Stimulated activated CD4-positive, alpha-beta T cell treated with anti-CD3 and anti-CD28 coated beads, TNF-alpha, amount 100 ng/mL, for 24 hours (primary cell): ENCODE data around the gene N4BP2.
A peak's percentile ranks its signal among the peaks of the same experiment; 100 is the strongest.
"Not testable (repeated sequence)": the region's sequence is repeated elsewhere in the genome, so short reads cannot be mapped to it uniquely, and the experiment has no call there.

Experiments
- DNase-seq, 3 experiments: peaks; one replicate each; pipeline ENCODE4 v3.0.0-alpha.2; 2020; ENCODE audit warnings: low read depth in 3 of 3

N4BP2 gene

DNA sequence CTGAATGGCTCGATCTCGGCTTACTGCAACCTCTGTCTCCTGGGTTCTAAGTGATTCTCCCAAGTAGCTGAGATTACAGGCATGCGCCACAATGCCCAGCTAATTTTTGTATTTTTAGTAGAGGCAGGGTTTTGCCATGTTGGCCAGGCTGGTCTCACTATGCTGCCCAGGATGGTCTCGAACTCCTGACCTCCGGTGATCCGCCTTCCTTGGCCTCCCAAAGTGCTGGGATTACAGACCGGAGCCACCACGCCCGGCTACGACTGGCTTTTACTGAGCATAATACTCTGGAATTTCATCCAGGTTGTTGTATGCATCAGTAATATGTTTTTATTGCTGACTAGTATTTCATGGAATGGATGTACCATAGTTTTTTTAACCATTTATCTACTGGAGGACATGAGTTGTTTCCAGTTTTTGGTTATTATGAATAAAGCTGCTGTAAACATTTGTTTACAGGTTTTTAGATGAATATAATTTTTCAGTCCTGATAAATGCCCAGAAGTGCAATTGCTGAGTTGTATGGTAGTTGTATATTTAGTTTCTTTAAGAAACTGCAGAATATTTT, 31.2 kb downstream of the N4BP2 start:
- no peak for DNase-seq

DNA sequence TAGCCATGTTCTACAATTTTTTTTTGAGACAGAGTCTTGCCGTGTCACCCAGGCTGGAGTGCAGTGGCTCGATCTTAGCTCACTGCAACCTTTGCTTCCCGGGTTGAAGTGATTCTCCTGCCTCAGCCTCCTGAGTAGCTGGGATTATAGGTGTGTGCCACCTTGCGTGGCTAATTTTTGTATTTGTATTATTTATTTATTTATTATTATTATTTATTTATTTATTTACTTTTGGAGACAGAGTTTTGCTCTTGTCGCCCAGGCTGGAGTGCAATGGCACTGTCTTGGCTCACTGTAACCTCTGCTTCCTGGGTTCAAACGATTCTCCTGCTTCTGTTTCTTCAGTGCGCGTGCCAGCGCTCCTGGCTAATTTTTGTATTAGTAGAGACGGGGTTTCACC, 36.8 kb downstream of the N4BP2 start:
- not testable (repeated sequence) for DNase-seq

DNA sequence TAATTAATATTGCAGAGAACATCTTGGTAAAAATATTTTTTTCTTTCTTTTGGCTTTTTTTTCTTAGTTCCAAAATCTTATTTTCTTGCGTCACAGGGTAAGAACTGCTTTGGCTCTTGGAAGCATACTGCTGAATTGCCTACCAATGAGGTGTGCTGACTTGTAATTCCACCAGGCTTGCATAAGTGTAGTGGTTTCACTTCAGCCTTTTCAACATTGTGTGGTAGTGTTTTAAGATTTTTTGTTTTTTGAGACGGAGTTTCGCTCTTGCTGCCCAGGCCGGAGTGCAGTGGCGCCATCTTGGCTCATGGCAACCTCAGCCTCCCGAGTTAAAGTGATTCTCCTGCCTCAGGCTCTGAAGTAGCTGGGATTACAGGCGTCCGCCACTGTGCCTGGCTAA, 42.4 kb downstream of the N4BP2 start:
- DNase-seq: no peak

DNA sequence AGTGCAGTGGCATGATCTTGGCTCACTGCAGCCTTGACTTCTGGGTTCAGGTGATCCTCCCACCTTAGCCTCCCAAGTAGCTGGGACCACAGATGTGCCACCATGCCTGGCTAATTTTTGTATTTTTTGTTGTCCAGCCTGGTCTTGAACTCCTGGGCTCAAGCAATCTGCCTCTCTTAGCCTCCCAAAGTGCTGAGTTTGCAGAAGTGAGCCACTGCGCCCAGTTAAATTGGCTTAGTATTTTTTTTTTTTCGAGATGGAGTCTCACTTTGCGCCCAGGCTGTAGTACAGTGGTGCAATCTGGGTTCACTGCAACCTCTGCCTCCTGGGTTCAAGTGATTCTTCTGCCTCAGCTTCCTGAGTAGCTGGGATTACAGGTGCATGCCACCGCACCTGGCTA, 50.5 kb downstream of the N4BP2 start:
- DNase-seq: not testable (repeated sequence)

DNA sequence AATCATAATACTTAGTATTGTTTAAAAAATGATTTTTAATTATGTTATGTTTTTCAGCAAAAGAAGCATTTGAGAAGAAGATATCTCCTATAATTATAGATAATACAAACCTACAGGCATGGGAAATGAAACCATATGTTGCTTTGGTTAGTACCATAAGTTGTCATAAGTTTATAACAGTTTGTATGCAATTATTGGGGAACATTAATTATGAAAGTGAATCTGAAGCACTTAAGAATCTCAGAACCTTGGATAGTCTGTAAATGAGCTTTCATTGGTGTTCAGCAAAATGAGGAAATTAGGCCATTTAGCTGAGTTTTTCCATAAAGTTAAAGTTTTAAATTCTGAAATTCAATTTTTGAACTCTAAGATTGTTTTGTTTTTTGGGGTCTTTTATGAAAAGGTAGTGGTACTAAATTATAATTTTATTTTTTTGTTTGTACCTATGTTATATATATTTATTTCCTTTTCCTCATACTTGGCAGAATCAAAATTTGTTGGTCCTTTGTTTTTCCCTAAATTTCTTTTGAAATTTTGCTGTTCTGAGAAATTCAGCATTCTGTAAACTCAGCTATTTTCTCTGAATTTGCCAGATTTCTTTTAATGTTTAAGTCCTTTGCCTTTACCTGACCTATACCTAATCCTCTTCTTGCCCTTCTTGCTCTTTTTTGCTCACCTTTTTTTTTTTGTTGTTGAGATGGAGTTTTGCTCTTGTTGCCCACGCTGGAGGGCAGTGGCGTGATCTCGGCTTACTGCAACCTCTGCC, 55.6 kb downstream of the N4BP2 start:
- DNase-seq: no peak

DNA sequence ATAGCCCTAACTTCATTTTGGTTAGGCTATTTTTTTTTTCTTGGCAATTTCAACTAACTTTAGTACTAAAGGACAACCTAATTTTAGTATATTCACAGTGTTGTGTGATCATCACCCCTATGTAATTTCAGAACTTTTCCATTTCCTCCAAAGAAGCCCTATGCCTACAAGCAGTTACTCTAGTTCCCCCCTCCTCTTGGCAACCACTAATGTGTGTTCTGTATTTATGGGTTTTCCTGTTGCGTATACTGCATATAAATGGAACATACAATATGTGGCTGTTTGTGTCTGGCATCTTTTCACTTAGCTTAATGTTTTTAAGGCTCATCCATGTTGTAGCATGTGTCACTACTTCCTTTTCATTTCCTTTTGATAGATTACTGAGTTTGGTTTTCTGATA, 57.6 kb downstream of the N4BP2 start:
- no peak for DNase-seq

DNA sequence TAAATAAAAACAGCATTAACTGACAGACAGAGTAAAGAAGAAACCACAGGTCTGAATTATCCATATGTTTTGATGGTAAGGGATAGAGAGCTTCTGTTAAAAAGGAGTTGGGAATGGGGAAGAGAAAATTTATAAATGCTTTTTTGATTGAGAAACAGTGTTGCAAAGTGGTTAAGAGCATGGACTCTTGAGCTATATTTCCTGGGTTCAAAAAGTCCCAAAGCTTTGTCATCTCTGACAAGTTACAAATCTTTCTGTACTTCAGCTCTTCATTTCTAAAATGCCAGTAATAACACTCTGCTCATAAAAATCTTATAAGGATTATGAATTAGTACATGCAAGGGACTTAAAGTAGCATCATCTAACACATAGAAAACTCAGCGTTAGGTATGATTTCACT, 62.2 kb downstream of the N4BP2 start:
- no peak for DNase-seq

DNA sequence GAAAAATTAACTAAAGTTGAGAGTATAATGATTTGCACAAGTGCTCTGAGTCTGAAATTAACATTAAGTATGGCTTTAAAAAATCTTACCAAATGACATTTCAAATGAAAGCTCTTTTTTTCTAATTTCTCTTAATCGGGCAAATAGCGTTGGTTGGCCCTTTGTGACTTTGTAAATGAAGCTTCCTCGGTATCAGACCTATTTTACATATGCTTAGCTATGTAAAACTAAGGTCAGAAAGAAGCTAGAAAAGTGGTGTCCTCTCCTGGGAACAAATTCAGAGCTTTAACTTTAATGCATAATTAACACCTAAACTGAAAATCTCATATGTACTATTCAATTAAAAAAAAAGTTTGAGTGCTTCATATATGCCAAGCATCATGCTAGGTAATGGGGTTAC, 62.7 kb downstream of the N4BP2 start:
- DNase-seq: no peak

DNA sequence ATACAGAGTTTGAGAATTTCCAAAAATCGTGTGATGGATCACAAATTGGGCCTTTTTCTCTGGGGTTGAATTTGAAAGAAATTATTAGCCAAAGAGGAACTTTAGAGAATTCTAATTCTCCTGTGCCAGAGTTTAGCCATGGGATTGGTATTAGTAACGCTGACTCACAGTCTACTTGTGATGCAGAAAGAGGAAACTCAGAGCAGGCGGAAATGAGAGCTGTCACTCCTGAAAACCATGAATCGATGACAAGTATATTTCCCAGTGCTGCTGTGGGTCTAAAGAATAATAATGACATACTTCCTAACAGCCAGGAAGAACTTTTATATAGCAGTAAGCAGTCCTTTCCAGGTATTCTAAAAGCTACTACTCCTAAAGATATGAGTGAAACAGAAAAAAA, 64.9 kb downstream of the N4BP2 start:
- DNase-seq: peak in 1 of 3 experiments; percentile 9

DNA sequence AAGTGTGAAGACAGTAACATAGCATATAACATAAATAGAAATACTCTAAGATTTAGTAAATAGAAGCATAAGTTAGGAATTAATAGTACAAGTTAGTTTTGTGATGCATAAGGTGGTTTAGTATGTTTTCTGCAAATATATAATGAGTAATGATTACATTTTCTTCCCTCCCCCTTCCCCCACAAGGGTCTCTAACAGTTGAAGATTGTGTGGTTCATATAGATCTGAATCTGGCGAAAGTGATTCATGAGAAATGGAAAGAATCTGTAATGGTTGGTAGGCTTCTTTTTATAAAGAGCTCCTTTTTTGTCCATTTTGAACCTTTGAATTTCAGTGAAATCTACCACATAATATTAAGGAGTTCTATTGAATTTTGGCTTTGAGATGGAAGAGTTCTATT, 66.3 kb downstream of the N4BP2 start:
- no peak for DNase-seq

DNA sequence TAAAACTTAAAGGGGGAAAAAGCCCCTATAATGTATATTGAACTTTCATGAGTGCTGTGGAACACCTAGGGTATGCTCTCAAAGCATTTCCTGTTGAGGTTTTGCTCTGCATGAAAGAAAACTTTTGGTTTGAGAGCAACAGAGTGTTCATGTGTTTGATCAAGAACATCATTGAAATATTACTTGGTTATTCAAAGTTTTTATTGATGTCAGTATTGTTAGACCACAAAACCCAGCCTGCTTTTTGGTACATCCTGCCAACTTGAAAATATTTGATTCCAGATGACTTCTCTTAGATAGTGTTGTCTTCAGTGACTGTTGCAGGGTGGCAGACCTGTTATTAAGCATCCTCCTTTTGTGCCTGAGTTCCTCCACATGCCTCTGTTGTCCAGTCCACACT, 68.0 kb downstream of the N4BP2 start:
- DNase-seq: no peak

DNA sequence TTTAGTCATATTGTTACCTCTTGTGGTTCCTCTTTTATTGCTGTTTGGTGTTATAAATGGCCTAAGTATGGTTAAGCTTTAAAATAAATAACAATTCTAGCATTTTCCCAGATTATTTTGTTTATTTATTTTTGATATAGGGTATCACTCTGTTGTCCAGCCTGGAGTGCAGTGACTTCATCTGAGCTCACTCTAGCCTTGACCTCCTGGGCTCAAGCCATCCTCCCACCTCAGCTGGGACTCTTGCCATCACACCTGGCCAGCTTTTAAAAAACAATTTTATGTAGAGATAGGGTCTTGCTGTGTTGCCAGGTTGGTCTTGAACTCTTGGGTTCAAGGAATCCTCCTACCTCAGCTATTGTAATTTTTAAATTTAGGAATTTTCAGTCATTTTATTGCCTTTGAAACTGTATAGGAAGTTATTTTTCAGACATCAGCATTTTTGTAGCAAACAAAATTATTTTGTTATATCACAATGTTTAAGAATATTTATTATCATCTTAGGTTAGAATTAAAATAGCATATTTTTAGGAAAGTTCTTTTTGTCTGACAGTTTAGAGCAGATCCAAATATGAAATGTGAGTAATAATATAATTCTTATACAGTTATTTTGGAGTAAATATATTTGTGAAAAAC, 73.9 kb downstream of the N4BP2 start:
- no peak for DNase-seq

DNA sequence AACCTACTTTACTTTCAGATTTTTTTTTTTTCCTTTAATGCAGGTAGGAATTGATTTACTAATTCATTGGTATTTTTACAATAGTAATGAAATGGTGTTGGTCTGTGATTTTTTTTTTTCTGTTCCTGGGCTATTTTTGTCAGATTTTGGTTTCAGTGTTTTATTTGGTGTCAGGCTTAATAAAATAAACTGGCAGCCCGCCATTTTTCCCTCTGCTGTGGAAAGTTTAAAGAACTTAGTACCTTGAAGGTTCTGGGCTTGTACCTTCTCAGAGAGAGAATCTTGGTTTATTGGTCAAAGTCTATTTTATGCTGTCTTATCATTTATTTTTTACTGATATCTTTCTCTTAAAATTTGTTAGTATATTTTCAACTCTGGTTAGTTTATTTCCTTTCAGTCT, 76.2 kb downstream of the N4BP2 start:
- no peak for DNase-seq

DNA sequence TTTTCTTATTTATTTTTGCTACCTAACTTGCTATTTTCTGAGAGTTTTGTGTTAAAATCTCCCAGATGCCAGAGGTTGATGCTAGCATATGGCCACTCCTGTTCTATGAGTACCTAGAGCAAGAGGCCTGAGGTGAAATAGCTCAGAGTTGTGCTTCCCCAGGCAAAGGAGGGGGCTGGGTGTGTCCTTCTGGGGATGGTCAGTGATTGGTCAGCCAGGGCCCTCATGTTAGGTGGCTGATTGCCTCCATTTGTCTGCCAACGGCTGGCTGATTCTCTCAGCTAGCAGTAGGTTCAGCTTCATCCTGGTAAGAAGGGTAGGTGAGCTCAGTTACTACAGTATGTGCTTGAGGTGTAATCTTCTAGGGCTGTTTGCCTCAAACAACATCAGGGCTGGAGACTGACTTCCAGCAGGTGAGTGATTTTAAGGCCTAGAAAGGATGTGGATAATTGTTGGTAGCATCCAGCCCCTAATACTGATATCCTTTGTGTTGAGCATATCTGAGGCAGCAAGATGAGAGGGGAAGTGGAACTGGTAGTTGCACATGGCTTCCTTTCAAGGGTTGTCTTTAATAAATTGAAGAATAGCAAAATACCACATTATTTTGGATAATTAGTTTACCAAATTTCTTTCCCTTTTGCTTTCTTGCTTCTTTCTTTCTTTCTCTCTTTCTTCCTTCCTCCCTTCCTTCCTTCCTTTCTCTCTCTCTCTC, 77.7 kb downstream of the N4BP2 start:
- no peak for DNase-seq

DNA sequence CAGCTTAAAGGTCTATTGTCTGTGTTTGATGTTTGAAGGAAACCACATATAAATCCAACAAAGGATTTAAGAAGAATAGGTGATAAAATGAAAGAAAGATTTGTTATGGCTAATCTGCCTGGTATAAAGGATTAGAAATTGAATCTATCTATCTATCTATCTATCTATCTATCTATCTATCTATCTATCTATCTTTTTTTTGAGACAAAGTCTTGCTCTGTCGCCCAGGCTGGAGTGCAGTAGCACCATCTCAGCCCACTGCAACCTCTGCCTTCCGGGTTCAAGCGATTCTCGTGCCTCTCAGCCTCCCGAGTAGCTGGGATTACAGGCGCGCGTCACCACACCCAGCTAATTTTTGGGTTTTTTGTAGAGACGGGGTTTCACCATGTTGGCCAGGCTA, 79.6 kb downstream of the N4BP2 start:
- DNase-seq: not testable (repeated sequence)

DNA sequence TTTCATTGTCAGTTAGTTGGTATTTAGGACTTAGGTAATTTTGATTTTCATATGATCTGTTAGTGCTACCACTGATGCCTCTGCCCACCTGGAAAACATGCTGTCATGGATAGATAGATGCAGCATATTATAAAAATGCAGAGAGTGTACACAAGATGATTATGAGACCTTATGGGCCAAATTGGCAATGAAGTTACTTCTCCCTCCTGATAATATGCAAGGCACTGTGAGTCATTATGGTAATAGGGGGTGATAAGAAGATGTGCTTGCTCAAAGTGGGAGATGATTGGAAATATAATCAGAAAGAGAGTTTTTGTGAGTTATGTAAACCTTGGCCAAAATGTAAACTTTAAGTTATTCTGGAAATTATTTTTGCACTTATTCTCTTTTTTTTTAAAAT, 83.5 kb downstream of the N4BP2 start:
- DNase-seq: no peak

DNA sequence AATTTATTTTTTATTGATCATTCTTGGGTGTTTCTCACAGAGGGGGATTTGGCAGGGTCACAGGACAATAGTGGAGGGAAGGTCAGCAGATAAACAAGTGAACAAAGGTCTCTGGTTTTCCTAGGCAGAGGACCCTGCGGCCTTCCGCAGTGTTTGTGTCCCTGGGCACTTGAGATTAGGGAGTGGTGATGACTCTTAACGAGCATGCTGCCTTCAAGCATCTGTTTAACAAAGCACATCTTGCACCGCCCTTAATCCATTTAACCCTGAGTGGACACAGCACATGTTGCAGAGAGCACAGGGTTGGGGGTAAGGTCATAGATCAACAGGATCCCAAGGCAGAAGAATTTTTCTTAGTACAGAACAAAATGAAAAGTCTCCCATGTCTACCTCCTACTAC, 83.9 kb downstream of the N4BP2 start:
- DNase-seq: not testable (repeated sequence)

DNA sequence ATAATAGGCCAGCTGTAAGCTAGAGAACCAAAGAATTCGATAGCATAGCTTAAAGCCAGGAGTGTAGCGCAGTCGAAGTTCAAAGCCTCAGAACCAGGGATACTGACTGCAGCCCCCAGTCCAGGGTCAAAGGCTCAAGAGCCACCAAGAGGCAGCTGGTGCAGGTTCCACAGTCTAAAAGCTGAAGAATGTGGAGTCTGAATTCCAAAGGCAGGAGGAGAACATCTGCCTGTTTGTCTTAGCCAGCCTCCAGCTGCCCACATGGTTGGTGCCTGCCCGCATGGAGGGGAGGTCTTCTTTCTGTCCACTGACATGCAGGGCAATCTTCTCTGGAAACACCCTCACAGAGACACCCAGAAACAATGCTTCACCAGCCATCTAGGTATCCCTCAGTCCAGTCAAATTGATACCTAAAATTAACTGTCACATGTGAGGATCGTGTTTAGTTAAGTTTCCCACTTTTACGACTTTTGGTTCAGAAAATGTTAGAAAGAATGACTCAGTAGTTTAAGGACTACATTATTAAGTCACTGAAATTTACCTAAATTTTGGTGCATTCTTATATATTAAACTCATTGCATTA, 87.4 kb downstream of the N4BP2 start:
- no peak for DNase-seq

DNA sequence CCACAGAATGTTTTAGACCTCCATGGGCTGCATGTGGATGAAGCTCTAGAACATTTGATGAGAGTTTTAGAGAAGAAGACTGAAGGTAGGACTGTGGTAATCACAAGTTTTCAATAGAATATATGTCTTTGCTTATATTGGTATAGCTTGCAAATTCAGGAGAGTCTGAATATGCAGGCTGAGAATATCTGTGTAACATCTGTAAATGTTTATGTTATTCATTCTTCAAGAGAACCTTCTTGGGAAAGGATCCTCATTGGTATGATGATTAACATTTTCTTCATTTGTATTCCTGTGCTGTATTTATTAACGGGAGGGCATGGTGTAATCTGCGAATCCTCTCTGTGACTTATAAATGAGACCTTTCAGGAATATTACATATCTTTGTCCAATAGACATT, 88.1 kb downstream of the N4BP2 start:
- no peak for DNase-seq

DNA sequence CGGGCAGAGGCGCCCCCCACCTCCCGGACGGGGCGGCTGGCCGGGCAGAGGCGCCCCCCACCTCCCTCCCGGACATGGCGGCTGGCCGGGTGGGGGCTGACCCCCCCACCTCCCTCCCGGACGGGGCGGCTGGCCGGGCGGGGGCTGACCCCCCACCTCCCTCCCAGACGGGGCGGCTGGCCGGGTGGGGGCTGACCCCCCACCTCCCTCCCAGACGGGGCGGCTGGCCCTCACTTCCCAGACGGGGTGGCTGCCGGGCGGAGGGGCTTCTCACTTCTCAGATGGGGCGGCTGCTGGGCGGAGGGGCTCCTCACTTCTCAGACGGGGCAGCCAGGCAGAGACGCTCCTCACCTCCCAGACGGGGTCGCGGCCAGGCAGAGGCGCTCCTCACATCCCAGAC, 90.8 kb downstream of the N4BP2 start:
- DNase-seq: not testable (repeated sequence)

DNA sequence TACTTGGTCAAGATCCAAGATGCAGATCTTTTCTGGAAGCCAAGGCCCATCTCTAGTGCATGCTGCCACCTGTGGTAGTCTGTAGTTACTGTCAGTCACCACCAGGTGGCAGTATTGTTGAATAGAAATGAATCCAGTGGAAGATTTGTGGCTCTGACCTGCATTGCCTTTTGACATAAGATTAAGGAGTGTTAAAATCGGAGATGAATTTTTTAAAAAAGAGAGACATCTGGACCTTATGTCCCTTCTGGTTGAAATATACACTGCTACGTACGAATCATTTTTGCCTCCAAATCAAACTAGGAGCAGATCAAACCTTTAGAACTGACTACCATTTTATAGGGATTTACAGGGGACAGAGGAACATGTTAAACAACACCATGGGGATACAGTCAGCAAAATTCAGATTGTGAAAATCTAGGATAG, 93.3 kb downstream of the N4BP2 start:
- peak; percentile 51 to 69 (median 56) for DNase-seq

DNA sequence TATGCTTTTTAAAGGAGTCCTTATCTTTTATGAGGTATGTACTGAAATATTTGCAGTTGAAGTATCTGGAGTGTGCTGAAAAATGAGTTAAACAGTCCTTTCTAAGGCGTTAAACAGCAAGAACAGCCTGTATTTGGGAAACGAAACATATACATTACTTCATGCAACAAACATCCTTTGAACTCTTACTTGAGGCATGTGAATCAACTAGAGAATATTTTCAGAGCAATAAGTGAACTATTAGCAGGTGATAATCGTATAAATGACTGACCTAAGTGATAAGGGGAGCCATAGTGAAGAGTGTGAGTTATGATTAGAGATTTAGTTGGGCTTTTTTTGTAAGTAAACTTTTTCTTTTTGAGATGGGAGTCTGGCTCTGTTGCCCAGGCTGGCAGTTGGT, 94.3 kb downstream of the N4BP2 start:
- no peak for DNase-seq
